NCI-H460 (cell line): ENCODE data around the gene ANTXR1. TPM values are rescaled to one million over a fixed set of nuclear protein-coding genes. Genes with fewer than 3 reads are reported as not detected.
A peak's percentile ranks its signal among the peaks of the same experiment; 100 is the strongest.

Experiments
- DNase-seq: peaks from one replicate; pipeline ENCODE4 v3.0.0-alpha.2; 2016; ENCODE audit warnings: low read depth; ENCODE audit errors: extremely low read depth
- total RNA-seq: library from RNA; depleted of rRNA; stranded (reverse); fragments of >200 nt; shearing (Covaris generic); gene quantifications from 2 replicates; pipeline ENCODE4 v1.2.3, GENCODE V29; 2014

ANTXR1 gene
- total RNA-seq, 1 experiment from 2014 or later: 310 TPM

GRCh38 chr2:69065735-69066336 lies 52.9 kb downstream of the ANTXR1 start:
- no peak for DNase-seq

GRCh38 chr2:69067026-69067630 lies 54.1 kb downstream of the ANTXR1 start:
- no peak for DNase-seq

- DNase-seq: no peak
These were observed 54.9 kb downstream of the ANTXR1 start for GRCh38 chr2:69067866-69068265.

GRCh38 chr2:69070969-69071368 lies 58.0 kb downstream of the ANTXR1 start:
- no peak for DNase-seq

GRCh38 chr2:69073928-69074570 lies 61.1 kb downstream of the ANTXR1 start:
- no peak for DNase-seq

- no peak for DNase-seq
These were observed 61.9 kb downstream of the ANTXR1 start for GRCh38 chr2:69074918-69075317.

GRCh38 chr2:69075486-69075885 lies 62.5 kb downstream of the ANTXR1 start:
- no peak for DNase-seq

GRCh38 chr2:69076601-69077000 lies 63.6 kb downstream of the ANTXR1 start:
- no peak for DNase-seq

GRCh38 chr2:69077252-69077950 lies 64.4 kb downstream of the ANTXR1 start:
- no peak for DNase-seq

GRCh38 chr2:69080071-69080470 lies 67.1 kb downstream of the ANTXR1 start:
- no peak for DNase-seq

- no peak for DNase-seq
These were observed 68.1 kb downstream of the ANTXR1 start for GRCh38 chr2:69081001-69081580.

- DNase-seq: no peak
These were observed 68.8 kb downstream of the ANTXR1 start for GRCh38 chr2:69081757-69082156.

GRCh38 chr2:69082430-69082997 lies 69.5 kb downstream of the ANTXR1 start:
- DNase-seq: peak; percentile 94

GRCh38 chr2:69083235-69083748 lies 70.3 kb downstream of the ANTXR1 start:
- DNase-seq: peak; percentile 40

- no peak for DNase-seq
These were observed 71.5 kb downstream of the ANTXR1 start for GRCh38 chr2:69084492-69084891.

GRCh38 chr2:69086466-69086865 lies 73.5 kb downstream of the ANTXR1 start:
- no peak for DNase-seq

- DNase-seq: no peak
These were observed 74.4 kb downstream of the ANTXR1 start for GRCh38 chr2:69087211-69087911.

- DNase-seq: no peak
These were observed 74.9 kb downstream of the ANTXR1 start for GRCh38 chr2:69087912-69088240.

GRCh38 chr2:69088466-69088865 lies 75.5 kb downstream of the ANTXR1 start:
- no peak for DNase-seq

GRCh38 chr2:69089266-69089665 lies 76.3 kb downstream of the ANTXR1 start:
- no peak for DNase-seq
